Activated T-cell treated with anti-CD3 and anti-CD28 coated beads for 1 hour (primary cell): ENCODE measurements around the gene NEURL1B.
"Not testable (repeated sequence)": the region's sequence is repeated elsewhere in the genome, so short reads cannot be mapped to it uniquely, and the experiment has no call there.

Experiments used
- DNase-seq: peaks from one replicate; pipeline ENCODE4 v3.0.0-alpha.2; 2020; ENCODE audit warnings: low read depth

NEURL1B gene

DNA sequence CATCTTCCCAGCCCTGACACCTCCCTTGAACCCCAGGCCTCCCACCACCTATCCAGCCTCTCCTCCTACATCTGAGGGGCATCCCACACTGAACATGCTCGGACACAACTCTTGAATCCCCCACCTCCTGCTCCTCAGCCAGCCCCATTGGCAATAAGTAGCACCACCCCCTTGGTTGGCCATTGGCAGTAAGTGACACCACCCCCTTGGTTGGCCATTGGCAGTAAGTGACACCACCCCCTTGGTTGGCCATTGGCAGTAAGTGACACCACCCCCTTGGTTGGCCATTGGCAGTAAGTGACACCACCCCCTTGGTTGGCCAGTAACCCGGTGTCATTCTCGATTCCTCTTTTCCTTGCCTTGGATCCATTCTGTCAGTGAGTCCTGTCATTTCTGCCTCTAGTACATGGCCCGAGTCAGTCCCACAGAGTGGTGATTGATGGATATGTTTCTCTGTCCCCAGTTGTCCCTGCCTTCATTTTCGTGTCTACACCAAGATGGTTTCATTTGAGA is 37.4 kb downstream of the NEURL1B start:
- DNase-seq, result not testable (repeated sequence)

DNA sequence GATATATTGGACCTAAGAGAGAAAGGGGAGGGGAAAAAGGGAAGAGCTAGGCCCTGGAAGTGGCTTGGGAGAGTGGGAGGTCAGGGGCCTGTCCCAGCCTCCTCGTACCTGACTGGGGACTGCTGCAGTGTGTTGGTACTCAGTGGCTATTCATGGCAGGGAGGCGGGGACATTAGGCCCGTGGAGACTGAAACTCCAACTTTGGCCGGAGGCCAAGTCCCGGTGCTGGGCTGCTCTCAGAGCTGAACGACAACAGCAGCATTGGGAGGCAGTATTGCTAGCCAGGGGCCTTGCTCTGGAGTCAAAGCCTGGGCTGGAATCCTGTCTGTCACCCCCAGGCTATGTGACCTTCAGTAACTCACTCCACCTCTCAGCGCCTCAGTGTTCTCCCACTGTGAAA is 37.8 kb downstream of the NEURL1B start:
- no peak for DNase-seq

DNA sequence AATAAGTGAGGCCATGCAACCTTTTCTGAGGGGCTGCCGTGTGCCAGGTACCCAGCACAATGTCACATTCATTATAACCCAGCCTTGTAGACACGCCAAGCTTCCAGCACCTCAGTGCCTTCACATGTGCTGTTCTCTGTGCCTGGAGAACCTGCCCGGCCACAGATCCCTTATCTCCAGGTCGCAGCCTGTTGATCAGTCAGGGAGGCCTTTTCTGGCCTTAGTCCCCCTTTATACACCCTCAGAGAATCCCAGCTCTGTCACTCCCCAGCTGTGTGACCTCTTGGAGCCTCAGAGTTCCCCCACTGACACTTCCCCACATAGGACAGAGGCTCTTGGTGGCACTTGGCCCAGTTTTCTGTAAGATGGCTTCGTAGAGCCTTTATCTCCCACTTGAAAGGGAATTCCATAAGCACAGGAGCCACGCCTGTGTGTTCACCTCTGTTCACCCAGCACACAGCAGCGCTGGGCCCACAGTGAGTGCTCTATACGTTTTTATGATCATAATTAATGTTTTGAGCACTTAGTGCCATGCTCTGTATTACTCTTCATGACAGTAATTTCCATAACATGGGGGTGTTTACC is 38.7 kb downstream of the NEURL1B start:
- no peak for DNase-seq

DNA sequence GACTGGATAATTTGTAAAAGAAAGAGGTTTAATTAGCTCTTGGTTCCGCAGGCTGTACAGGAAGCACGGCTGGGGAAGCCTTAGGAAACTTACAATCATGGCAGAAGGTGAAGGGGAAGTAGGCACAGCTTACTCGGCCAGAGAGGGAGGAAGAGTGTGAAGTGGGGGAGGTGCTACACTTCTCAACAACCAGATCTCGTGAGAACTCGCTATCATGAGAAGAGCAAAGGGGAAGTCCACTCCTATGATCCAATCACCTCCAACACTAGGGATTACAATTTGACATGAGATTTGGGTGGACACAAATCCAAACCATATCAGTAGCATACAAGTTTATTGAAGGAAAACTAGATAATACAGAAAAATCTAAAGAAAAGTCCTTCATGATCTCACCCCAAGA is 39.9 kb downstream of the NEURL1B start:
- DNase-seq, result no peak

DNA sequence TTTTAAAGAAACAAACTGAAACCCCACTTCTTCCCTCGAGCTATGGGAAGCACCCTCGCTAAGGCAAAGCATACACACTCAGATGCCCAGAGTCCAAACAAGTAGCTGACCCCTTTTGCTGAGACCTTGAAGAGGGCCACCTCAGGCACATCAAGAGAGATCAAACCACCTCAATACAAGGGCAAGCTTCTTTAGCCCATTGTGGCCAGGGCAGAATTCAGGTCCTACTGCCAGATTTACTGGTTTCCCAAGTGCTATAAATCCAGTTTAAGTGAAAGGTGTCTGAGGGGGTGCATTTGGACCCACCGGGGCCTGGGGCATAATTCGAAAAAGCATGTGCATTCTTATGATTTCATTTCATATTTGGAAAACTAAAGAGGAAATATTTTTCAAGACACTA is 40.4 kb downstream of the NEURL1B start:
- DNase-seq, result no peak

DNA sequence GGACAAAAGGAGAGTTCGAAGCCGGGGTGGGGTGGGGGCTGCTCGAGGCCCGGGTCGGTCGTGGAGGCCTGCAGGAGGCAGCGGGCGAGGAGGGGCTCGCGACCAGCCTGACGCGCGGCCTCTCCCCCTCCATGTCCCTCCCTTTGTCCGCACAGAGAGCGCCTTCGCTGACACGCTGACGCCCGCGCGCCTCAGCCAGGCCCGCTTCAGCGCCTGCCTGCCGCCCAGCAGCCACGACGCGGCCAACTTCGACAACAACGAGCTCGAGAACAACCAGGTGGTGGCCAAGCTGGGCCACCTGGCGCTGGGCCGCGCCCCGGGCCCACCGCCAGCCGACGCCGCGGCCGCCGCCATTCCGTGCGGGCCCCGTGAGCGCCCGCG is 42.2 kb downstream of the NEURL1B start:
- DNase-seq, result no peak

DNA sequence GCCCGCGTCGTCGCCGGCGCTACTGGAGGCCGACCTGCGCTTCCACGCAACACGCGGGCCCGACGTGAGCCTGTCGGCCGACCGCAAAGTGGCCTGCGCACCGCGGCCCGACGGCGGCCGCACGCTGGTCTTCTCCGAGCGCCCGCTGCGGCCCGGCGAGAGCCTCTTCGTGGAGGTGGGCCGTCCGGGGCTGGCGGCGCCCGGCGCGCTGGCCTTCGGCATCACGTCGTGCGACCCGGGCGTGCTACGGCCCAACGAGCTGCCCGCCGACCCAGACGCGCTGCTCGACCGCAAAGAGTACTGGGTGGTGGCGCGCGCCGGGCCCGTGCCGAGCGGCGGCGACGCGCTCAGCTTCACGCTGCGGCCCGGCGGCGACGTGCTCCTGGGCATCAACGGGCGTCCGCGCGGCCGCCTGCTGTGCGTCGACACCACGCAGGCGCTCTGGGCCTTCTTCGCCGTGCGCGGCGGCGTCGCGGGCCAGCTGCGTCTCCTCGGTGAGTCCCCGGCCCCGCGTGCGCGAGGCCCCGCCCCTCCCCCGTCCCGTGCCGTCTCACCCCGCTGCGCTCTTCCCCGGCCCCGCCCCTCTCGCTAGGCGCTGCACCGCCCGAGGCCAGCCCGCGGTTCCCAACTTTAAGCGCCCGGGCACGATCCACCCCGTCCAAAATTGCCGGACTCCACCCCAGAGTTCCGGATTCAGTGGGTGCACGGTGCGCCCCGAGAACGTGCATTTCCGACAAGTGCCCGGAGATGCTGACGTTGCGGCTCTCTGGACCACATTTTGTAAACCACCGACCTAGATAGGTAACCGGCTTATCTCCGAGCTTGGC is 42.8 kb downstream of the NEURL1B start:
- peak; percentile 63 for DNase-seq

DNA sequence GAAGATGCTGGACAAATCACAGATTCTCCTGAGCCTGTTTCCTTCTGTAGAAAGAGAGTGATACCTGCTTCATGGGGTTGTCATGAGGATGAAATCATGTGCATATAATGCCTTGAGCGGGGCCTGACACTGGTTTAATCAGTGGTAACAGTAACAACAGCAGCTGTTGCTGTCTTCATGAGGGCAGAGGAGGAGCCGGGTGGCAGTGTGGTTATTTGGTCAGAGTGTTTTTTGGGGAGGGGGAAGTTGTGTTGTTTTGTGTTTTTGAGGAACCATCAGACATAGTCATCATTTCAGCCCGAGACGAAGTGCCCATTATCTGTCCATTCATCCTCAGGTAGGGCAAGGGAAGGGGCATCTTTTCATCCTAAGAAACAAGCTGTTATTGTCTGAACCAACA is 44.0 kb downstream of the NEURL1B start:
- no peak for DNase-seq

DNA sequence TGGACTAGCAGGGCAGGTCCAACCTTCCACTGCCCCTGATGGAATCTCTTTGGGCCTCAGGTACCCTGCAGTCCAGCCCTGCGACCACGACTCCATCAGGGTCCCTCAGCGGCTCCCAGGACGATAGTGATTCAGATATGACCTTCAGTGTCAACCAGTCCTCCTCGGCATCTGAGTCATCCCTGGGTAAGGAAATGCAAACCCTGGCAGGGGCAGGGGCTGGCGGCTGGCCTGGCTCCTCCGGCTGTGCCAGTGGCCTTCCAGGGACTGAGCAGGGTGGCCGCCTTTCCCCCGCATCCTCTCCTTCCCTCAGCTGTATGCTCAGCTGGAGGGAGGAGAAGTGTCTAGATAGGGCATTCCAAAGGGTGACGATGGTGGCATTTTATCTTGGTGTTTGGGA is 45.0 kb downstream of the NEURL1B start:
- no peak for DNase-seq

DNA sequence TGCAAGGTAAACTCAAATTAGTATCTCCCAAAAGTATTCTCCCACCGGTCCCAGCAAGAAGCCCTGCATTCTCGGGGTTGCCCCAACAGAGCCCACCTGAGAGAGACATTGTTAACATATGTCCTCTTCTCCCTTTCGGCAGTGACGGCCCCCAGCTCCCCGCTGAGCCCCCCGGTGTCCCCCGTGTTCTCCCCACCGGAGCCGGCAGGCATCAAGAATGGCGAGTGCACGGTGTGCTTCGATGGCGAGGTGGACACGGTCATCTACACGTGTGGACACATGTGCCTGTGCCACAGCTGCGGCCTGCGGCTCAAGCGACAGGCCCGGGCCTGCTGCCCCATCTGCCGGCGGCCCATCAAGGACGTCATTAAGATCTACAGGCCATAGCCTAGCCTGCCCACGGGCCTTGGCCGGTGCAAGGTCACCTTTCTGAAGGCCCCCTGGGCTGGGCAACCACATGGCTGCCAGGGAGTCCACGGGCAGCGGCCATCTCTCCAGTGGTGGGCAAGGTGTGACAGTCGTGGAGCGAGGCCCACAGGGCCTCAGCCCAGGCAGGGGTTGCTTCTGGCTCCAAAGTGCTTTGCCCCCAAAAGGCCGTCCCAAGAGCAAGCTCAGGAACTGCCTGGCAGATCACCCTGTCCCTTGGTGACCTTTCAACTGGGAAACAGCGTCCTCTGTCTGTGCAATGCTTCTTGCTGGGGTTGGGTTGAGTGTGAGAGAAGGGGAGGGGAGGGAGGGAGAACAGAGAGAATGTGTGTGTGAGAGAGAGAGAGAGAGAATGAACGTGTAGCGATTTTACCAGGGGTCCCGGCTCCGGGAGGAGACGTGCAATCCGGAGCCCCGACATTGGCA is 45.7 kb downstream of the NEURL1B start:
- DNase-seq, result no peak

DNA sequence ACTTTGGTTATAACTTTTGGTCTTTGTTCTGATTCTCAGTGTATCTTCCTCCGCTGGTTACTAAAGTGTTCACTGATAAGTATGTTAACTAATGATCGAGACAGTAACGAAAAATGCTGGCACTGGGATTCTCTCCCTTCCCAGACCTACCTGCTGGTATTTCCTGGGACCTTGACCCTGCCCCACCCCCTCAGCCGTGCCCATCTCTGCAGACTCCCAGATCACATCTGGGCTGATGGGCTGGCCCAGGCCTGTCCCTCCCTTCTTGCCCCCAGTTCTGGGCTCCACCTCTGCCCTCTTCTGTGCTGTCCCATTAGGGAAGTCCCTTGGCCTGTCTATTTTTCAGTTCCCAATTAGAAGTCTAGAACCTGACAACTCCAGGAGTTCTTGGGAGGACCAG is 46.9 kb downstream of the NEURL1B start:
- DNase-seq, result no peak

DNA sequence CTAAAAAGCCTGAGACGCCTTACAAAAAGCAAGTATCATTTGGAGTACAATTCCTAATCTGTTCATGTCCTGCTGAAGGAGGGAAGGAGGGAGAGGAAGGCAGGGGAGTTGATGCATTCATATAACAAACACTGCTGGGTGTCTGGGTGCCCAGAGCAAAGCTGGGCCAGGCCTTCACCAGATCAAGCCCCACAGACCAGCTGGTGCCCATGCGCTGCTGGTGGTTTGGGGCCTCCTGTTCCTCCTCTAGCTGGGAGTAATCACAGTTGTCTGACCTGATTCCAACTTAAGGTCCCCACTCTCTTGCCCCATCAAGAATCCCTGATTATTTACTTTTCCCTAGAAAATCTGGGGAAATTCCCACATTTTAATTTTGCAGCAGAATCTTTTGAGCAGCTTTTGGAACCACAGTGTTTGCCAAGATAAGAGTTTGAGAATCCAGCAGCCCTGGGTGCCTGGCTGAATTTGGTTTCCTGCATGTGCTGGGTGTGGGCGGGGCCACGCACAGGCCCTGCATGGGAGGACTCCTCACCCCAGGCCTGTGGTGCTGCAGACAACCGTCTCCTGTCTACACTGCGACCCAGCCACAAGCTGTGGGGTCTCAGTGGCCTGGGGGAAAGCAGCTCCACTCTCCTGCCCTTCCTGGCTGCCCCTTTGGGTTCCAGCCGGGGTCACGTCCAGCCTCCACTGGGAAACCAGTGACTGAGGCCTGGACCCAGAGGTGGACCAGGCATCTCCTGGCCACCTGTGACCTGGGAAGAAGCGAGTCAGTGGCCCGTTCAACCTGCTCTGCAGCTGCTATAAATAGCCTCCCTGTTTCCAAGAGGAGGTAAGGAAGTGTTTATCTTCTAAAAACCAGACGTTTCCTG is 47.5 kb downstream of the NEURL1B start:
- DNase-seq, result peak; percentile 16

DNA sequence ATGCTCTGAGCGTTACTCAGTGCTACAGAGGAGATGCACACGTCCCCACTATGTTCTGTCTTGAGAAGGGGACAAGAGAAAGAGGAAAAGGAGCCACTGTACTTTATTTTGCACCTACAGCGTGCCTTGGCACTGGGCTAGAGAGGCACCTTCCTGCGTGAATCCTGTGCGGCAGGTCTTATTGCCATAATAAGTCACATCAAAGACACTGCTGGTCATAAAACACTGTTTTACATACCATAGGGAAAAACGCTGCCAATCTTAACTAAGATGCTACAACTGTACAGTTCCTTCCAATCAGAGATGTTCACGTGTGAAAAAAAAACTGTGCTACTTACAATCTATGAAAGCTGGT is 48.1 kb downstream of the NEURL1B start:
- DNase-seq, result no peak

DNA sequence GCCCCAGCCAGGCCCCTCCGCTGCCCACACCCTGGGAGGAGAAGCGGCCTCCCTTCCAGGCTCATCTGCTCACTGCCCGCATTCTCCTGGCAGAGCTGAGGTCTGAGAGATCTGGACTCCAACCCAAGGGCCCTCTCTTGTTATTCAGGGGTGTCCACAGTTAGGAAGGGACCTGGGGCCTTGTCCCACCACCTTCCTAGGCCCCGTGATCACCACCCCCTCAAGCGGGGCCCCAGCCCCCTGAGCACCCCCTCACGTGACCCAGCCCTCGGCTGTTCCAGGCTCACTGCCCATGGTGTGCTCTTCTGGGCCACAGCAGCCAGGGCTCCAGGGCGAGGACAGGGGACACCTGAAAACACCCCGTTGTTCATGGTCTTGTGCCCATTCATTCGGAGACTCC is 48.7 kb downstream of the NEURL1B start:
- DNase-seq, result no peak

DNA sequence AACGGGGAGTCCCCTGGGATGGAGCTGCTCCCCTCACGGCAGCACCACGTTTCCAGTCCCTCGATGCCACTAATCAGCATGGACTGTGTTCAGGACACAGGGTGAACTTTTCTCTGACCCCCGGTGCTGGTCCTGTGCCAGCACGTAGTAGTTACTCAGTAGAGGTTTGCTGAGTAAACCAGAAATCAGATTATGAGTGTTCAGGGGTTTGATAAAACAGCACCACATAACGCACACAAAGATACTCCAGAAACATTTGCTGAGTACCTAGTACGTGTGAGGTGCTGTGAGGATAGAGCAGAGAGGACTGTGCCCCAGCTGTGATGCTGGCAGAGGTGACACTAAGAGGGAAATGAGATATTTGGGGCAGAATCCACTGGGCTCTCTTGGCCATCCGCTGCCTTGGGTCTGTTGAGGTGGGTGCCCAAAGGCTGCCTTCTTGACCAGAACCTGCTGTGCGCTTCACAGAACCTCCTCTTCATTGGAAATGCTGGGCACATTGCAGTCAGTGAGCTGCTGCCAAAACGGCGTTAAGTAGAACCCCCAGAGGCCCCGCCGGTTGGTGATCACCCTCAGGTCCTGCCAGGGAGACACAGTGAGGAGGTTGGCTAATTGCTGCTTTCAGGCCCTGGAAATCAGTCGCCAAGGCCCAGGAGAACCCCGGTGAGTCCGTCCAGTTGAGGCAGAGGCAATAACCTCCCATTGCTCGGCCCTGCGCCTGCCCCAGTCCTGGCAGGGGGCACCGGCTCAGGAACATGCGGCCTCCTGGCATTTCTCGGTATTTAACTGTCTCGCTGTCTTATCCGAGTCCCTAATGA is 49.4 kb downstream of the NEURL1B start:
- DNase-seq, result no peak

DNA sequence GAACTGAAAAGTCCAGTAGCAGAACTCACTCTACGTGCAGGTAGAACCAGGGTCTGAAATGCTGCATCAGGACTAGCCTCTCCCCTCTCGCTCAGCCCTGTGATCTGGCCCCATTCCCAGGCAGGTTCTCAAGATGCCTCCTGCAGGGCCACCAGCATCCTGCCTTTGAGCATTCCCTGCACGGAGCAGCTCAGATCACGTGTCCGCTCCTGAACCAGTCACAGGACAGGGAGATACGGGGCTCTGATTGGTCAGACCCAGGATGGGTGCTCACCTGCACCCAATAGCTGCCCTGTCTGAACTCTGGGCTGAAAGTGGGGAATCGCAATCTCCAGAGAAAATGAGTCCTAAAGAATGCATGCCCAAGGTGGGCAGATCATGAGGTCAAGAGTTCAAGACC is 50.8 kb downstream of the NEURL1B start:
- DNase-seq, result no peak

DNA sequence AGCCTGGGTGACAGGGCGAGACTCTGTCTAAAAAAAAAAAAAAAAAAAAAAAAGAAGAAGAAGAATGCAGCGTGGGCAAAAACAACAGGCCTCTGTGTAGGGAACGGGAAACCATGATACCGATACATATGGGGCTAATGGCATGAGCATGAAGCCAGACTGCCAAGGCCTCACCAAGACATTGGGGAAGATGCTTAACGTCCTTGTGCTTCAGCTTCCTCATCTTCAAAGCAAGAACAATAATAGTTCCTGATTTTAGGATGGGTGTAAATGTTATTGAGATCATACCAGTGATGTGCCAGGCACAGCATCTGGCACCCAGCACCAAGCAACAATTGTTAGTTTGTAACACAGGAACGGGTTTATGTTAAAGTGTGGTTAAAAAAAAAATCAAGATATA is 51.4 kb downstream of the NEURL1B start:
- DNase-seq, result no peak

DNA sequence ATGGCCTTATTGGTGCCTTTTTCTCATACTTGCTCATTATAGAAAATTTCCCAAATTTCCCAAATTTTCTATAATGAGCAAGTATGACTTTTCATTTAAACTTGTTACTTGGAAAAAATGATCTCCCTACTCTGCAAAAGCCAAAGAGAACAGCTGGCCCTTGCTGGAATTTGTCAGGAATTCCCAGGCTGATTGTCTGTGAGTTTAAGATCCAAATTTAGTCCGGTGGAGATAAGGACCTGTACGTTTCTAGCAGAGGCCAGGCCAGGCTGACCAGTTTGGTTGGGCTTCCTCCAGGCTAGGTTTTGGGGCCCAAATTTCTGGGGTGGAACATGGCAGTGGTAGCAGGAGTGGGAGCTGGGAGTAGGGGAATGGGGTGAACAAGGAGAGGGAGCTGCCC is 51.9 kb downstream of the NEURL1B start:
- no peak for DNase-seq

DNA sequence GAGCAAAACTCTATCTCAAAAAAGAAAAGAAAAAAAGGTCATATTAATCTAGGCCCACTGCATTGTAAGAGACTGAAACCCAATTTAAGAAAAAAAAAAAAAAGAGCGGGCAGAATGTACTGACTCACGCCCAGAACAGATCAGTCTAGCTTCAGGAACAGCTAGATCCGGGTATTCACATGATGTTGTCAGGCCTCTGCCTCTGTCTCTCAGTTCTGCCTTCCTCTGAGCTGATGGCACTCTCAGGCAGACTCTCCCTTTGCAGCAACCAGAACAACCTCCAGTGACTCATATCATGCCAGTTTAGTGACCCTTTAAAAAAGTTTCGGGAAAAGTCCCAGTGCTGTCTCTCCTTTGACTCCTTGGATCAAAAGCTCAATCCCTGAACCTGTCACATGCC is 53.0 kb downstream of the NEURL1B start:
- DNase-seq, result no peak

DNA sequence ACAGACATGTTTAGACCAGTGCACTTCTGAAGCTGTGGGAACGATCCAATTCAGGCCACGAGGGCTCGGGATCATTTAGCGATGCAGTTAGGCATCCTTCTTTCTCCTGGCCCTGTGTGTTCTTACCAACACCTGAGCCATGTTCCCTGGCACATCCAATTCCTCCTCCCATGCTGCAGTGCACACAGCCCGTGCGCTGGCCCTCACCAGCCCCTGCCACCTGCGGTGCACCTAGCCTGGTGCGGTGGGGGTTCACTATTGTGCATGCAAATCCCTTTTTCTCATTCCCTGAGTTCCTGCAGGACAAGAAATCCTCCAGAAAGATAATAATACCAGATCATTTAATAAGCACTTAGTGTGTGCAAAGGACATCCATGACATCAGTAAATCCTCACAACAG is 53.5 kb downstream of the NEURL1B start:
- DNase-seq, result no peak
